CD4-positive, alpha-beta T cell (primary cell): Measurements from ENCODE around the gene MCAM. TPM values are rescaled to one million over a fixed set of nuclear protein-coding genes. Genes with fewer than 3 reads are reported as not detected.

Source experiments
- ATAC-seq: fragments of 200-7000 bp; cut with Tn5 transposase; one replicate; pipeline ENCODE4 v1.10.0; 2022; ENCODE audit warnings: mild to moderate bottlenecking; ENCODE audit not compliant: poor library complexity
- CTCF ChIA-PET: fragments of 350-600 bp; sonication (Branson Sonifier 250); formaldehyde crosslinking; loops from one replicate; lab custom pipeline; 2021; ENCODE audit warnings: antibody characterized with exemption, inconsistent platforms; lab: Charles Lee
- POLR2A ChIA-PET: fragments of 350-600 bp; sonication (Branson Sonifier 250); formaldehyde crosslinking; loops from one replicate; lab custom pipeline; 2021; ENCODE audit warnings: antibody characterized with exemption, inconsistent platforms; lab: Charles Lee
- DNase-seq, 14 experiments: peaks; one replicate each; pipeline ENCODE4 v3.0.0-alpha.2; 2013 to 2020; ENCODE audit warnings: mixed read lengths in 2 of 14
- H3K27ac ChIP-seq, 2 donors: one replicate each; pipeline versions ENCODE4 v1.5.1 to v1.7.0; 2013; ENCODE audit warnings: low read length in 2 of 2, low read depth in 1 of 2, mild to moderate bottlenecking in 1 of 2
- H3K27me3 ChIP-seq, 2 experiments: 1 replicate in 1 of 2; 2 replicates in 1 of 2; pipeline versions ENCODE4 v1.6.1 to v1.7.0; 2013; ENCODE audit warnings: low read length in 2 of 2, control low read depth in 1 of 2, mild to moderate bottlenecking in 1 of 2, moderate library complexity in 1 of 2; ENCODE audit not compliant: insufficient read depth in 2 of 2, control insufficient read depth in 1 of 2
- H3K36me3 ChIP-seq: one replicate; pipeline ENCODE4 v1.6.1; 2013; ENCODE audit warnings: low read length, control low read depth; ENCODE audit not compliant: insufficient read depth
- H3K4me1 ChIP-seq: one replicate; pipeline ENCODE4 v1.6.1; 2013; ENCODE audit warnings: low read length, control low read depth; ENCODE audit not compliant: insufficient read depth
- H3K4me3 ChIP-seq: one replicate; pipeline ENCODE4 v1.5.1; 2013; ENCODE audit warnings: mild to moderate bottlenecking, low read length, moderate library complexity
- H3K9me3 ChIP-seq, 2 experiments: 1 replicate in 1 of 2; 2 replicates in 1 of 2; pipeline versions ENCODE4 v1.6.1 to v1.7.0; 2013; ENCODE audit warnings: low read length in 2 of 2, mild to moderate bottlenecking in 2 of 2, control low read depth in 1 of 2, moderate library complexity in 1 of 2; ENCODE audit not compliant: control insufficient read depth in 1 of 2, insufficient read depth in 1 of 2
- H3K27ac Mint-ChIP-seq: one replicate; pipeline ENCODE4 v1.8.0; 2020; ENCODE audit warnings: mixed read lengths
- H3K27me3 Mint-ChIP-seq: one replicate; pipeline ENCODE4 v1.8.0; 2021; ENCODE audit warnings: mixed read lengths
- H3K36me3 Mint-ChIP-seq: one replicate; pipeline ENCODE4 v1.8.0; 2021; ENCODE audit warnings: low read depth, mixed read lengths
- H3K4me1 Mint-ChIP-seq: one replicate; pipeline ENCODE4 v1.8.0; 2021; ENCODE audit warnings: low read depth, mixed read lengths
- H3K4me3 Mint-ChIP-seq: one replicate; pipeline ENCODE4 v1.8.0; 2020; ENCODE audit warnings: mild to moderate bottlenecking, mixed read lengths
- H3K9me3 Mint-ChIP-seq: one replicate; pipeline ENCODE4 v1.8.0; 2020; ENCODE audit warnings: mixed read lengths
- CTCF ChIP-seq: fragments of 200-600 bp; IDR thresholded peaks from one replicate; pipeline ENCODE4 v1.8.0; 2022; ENCODE audit warnings: antibody characterized with exemption, mild to moderate bottlenecking
- intact Hi-C, 2 experiments: fragments of 100-400 bp; cut with DNase I in 1 of 2; cut with micrococcal nuclease in 1 of 2; formaldehyde crosslinking; loops; one replicate each; pipeline versions ENCODE4 v1.15.1 to v1.9.0; 2023 to 2025; cut with DNase I, micrococcal nuclease
- total RNA-seq, 174 experiments: library from RNA in 2 of 174; stranded (reverse) in 2 of 174; gene quantifications; one replicate each; pipeline ENCODE4 v1.2.3 and lab custom pipeline; 2021 to 2026

The MCAM gene
- total RNA-seq, 2 experiments from 2014 or later = 16.0 to 16.5 TPM

- Mint-ChIP-seq H3K27ac (peak overlapping the region; percentile 34), H3K27me3 (no peaks in the 10 kb centered on the region), H3K4me3 (no peak overlapping the region), H3K4me1 (peaks cover 40% of the 10 kb centered on the region), H3K9me3 (no peaks in the 10 kb centered on the region), H3K36me3 (peaks cover 71% of the 10 kb centered on the region)
- CTCF ChIA-PET = interaction anchor here (0.5 to 4.1 kb wide), 24 partner anchors 11 to 141 kb away, joined by 3 to 49 read pairs (median 4); partner anchors contain the start of genes CBL, MCAM and NLRX1
- ATAC-seq (peak; percentile 97), DNase-seq (peak in 4 of 14 experiments; percentile 32 to 77 (median 74))
- H3K27ac ChIP-seq = no peak overlapping the region
- H3K36me3 ChIP-seq = peaks cover 48% of the 10 kb centered on the region
- POLR2A ChIA-PET = interaction anchor here (0.8 to 3.3 kb wide), 9 partner anchors 19 to 190 kb away, joined by 3 to 50 read pairs (median 4); partner anchors contain the start of gene CBL
- H3K27me3 ChIP-seq = no peaks in the 10 kb centered on the region
- intact Hi-C loops = loop anchor here (1.0 to 5.0 kb wide), 2 partner anchors 38 to 79 kb away; no protein-coding TSS in a partner anchor
- H3K4me1 ChIP-seq = peaks cover 11% of the 10 kb centered on the region
- H3K4me3 ChIP-seq = no peak overlapping the region
- no peaks in the 10 kb centered on the region for H3K9me3 ChIP-seq
- peak; percentile 80 for TF ChIP-seq CTCF
These were observed 32.4 kb downstream of the MCAM start for GRCh38 chr11:119284344-119285157.

- POLR2A ChIA-PET = interaction anchor here (0.6 to 3.3 kb wide), 4 partner anchors 16 to 360 kb away, joined by 3 to 50 read pairs (median 7); partner anchors contain the start of genes CBL and VPS11
- H3K4me1 Mint-ChIP-seq = peaks cover 40% of the 10 kb centered on the region
- DNase-seq = no peak
These were observed 34.4 kb downstream of the MCAM start for GRCh38 chr11:119282495-119282894.

More at GRCh38 chr11:119282495-119282894, 34.4 kb downstream of the MCAM start:
- intact Hi-C loops = loop anchor here (5.0 kb wide), 1 partner anchor 40 kb away; no protein-coding TSS in a partner anchor
- H3K27ac Mint-ChIP-seq = peak overlapping the region; percentile 37
- peaks cover 71% of the 10 kb centered on the region for H3K36me3 Mint-ChIP-seq
- H3K4me3 Mint-ChIP-seq = no peak overlapping the region
- CTCF ChIA-PET = interaction anchor here (1.3 to 4.1 kb wide), 3 partner anchors 19 to 77 kb away, joined by 3 to 49 read pairs (median 27); partner anchors contain the start of gene CBL
- peaks cover 11% of the 10 kb centered on the region for H3K4me1 ChIP-seq
- H3K27me3 Mint-ChIP-seq = no peaks in the 10 kb centered on the region
- H3K9me3 ChIP-seq = no peaks in the 10 kb centered on the region
- TF ChIP-seq CTCF = no peak
- peaks cover 53% of the 10 kb centered on the region for H3K36me3 ChIP-seq
- no peaks in the 10 kb centered on the region for H3K27me3 ChIP-seq
- ATAC-seq = no peak
- H3K9me3 Mint-ChIP-seq = no peaks in the 10 kb centered on the region
- no peak overlapping the region for H3K27ac ChIP-seq
- H3K4me3 ChIP-seq = no peak overlapping the region
